Caco-2 (cell line): ENCODE measurements around the gene PPP2R2B. TPM values are rescaled to one million over a fixed set of nuclear protein-coding genes. Genes with fewer than 3 reads are reported as not detected.

Experiments
- BruUV-seq: library from RNA; stranded (reverse); fragments of 400-500 nt; replicated peaks from 2 replicates; lab custom pipeline; 2021; lab: Mats Ljungman, UMichigan
- CTCF ChIA-PET: fragments of 300-600 bp; sonication (Branson Sonifier 250); formaldehyde crosslinking; loops from one replicate; lab custom pipeline; 2022; ENCODE audit warnings: antibody characterized with exemption; lab: Charles Lee
- POLR2A ChIA-PET: fragments of 300-600 bp; sonication (Branson Sonifier 250); formaldehyde crosslinking; loops from one replicate; lab custom pipeline; 2022; ENCODE audit warnings: antibody characterized with exemption; lab: Charles Lee
- DNase-seq, 2 experiments: peaks; one replicate each; pipeline versions ENCODE4 v3.0.0 to v3.0.0-alpha.2; 2020 to 2022
- H3K27me3 ChIP-seq: replicated peaks from 2 replicates; pipeline ENCODE4 v1.6.0; 2011; ENCODE audit warnings: low read length; ENCODE audit not compliant: control insufficient read depth, insufficient read depth
- H3K36me3 ChIP-seq: 2 replicates; pipeline ENCODE4 v1.5.1; 2011; ENCODE audit warnings: low read length; ENCODE audit not compliant: control insufficient read depth, insufficient read depth
- H3K4me1 ChIP-seq: fragments of 250-450 bp; sonication (Bioruptor Pico); 2 replicates; pipeline ENCODE4 v1.5.1; 2020; ENCODE audit warnings: mild to moderate bottlenecking
- H3K4me3 ChIP-seq: 2 replicates; pipeline ENCODE4 v1.5.1; 2011; ENCODE audit warnings: low read depth, mild to moderate bottlenecking, control low read depth, low read length
- H3K9me3 ChIP-seq: fragments of 250-450 bp; sonication (Bioruptor Pico); 2 replicates; pipeline ENCODE4 v1.5.1; 2020; ENCODE audit warnings: mild to moderate bottlenecking, moderate library complexity
- H3K27ac Mint-ChIP-seq: one replicate; pipeline ENCODE4 v1.8.0; 2022; ENCODE audit warnings: mixed read lengths; ENCODE audit not compliant: unreplicated experiment
- H3K27me3 Mint-ChIP-seq: one replicate; pipeline ENCODE4 v1.8.0; 2022; ENCODE audit warnings: mixed read lengths; ENCODE audit not compliant: insufficient read depth, unreplicated experiment
- H3K36me3 Mint-ChIP-seq: one replicate; pipeline ENCODE4 v1.8.0; 2022; ENCODE audit warnings: mild to moderate bottlenecking, mixed read lengths; ENCODE audit not compliant: insufficient read depth, unreplicated experiment
- H3K4me1 Mint-ChIP-seq: one replicate; pipeline ENCODE4 v1.8.0; 2022; ENCODE audit warnings: low read depth, mixed read lengths; ENCODE audit not compliant: unreplicated experiment
- H3K4me3 Mint-ChIP-seq: one replicate; pipeline ENCODE4 v1.8.0; 2022; ENCODE audit warnings: mild to moderate bottlenecking, moderate library complexity, mixed read lengths; ENCODE audit not compliant: unreplicated experiment
- H3K9me3 Mint-ChIP-seq: one replicate; pipeline ENCODE4 v1.8.0; 2022; ENCODE audit warnings: mixed read lengths; ENCODE audit not compliant: unreplicated experiment
- CTCF ChIP-seq, 2 experiments: fragments of 200-600 bp in 1 of 2; IDR thresholded peaks; 1 replicate in 1 of 2; 2 replicates in 1 of 2; pipeline versions ENCODE4 v1.5.1 to v1.8.0; 2011 to 2022; ENCODE audit warnings: antibody characterized with exemption in 1 of 2, control low read depth in 1 of 2, inconsistent platforms in 1 of 2, low read depth in 1 of 2, low read length in 1 of 2, mild to moderate bottlenecking in 1 of 2, moderate library complexity in 1 of 2; ENCODE audit not compliant: insufficient read depth in 1 of 2, severe bottlenecking in 1 of 2, unreplicated experiment in 1 of 2
- intact Hi-C: fragments of 100-400 bp; cut with micrococcal nuclease; formaldehyde crosslinking; loops from one replicate; pipeline ENCODE4 v1.10.0; 2022; ENCODE audit not compliant: unreplicated experiment
- total RNA-seq: library from RNA; stranded (reverse); gene quantifications from 2 replicates; pipeline ENCODE4 v1.2.3, GENCODE V29; 2022

PPP2R2B gene
- total RNA-seq, 1 experiment from 2014 or later, result 9.8 TPM

- CTCF ChIA-PET, result no interaction called here
- no peaks in the 10 kb centered on the region for H3K9me3 ChIP-seq
- DNase-seq, result no peak
- H3K27ac Mint-ChIP-seq, result no peak overlapping the region
- no peak for TF ChIP-seq CTCF (IDR thresholded peaks at IDR 0.05; ENCODE audit: insufficient read depth in 1 of 2, low read depth in 1 of 2, low read length in 1 of 2, severe bottlenecking in 1 of 2, unreplicated experiment in 1 of 2)
- no TSS peak for BruUV-seq
- no peaks in the 10 kb centered on the region for H3K36me3 Mint-ChIP-seq
- no peaks in the 10 kb centered on the region for H3K27me3 ChIP-seq
- no peaks in the 10 kb centered on the region for H3K4me1 ChIP-seq
- no peaks in the 10 kb centered on the region for H3K9me3 Mint-ChIP-seq
- intact Hi-C loops, result no loop called here
- H3K4me3 Mint-ChIP-seq, result no peak overlapping the region
- no peaks in the 10 kb centered on the region for H3K4me1 Mint-ChIP-seq
- H3K27me3 Mint-ChIP-seq, result no peaks in the 10 kb centered on the region
- H3K4me3 ChIP-seq, result no peak overlapping the region
- POLR2A ChIA-PET, result no interaction called here
- H3K36me3 ChIP-seq, result no peaks in the 10 kb centered on the region
These were observed 232.1 kb downstream of the PPP2R2B start for GRCh38 chr5:146646441-146646840.

- Mint-ChIP-seq H3K36me3 (no peaks in the 10 kb centered on the region), H3K9me3 (no peaks in the 10 kb centered on the region), H3K27ac (no peak overlapping the region), H3K27me3 (no peaks in the 10 kb centered on the region), H3K4me1 (no peaks in the 10 kb centered on the region), H3K4me3 (no peak overlapping the region)
- no TSS peak for BruUV-seq
- ChIA-PET POLR2A (no interaction called here), CTCF (interaction anchor here (0.7 kb wide), 1 partner anchor 23 kb away, joined by 9 read pairs; no protein-coding TSS in a partner anchor)
- intact Hi-C loops, result no loop called here
- Histone ChIP-seq H3K4me3 (no peak overlapping the region), H3K9me3 (no peaks in the 10 kb centered on the region), H3K4me1 (no peaks in the 10 kb centered on the region), H3K36me3 (no peaks in the 10 kb centered on the region), H3K27me3 (no peaks in the 10 kb centered on the region)
- no peak for TF ChIP-seq CTCF (IDR thresholded peaks at IDR 0.05; ENCODE audit: insufficient read depth in 1 of 2, low read depth in 1 of 2, low read length in 1 of 2, severe bottlenecking in 1 of 2, unreplicated experiment in 1 of 2)
- DNase-seq, result peak in 1 of 2 experiments; percentile 17
These were observed 233.2 kb downstream of the PPP2R2B start for GRCh38 chr5:146645342-146645741.

GRCh38 chr5:146644831-146645230 is 233.7 kb downstream of the PPP2R2B start:
- POLR2A ChIA-PET, result no interaction called here
- Mint-ChIP-seq H3K4me1 (no peaks in the 10 kb centered on the region), H3K27me3 (no peaks in the 10 kb centered on the region), H3K9me3 (no peaks in the 10 kb centered on the region), H3K27ac (no peak overlapping the region), H3K36me3 (no peaks in the 10 kb centered on the region), H3K4me3 (no peak overlapping the region)
- intact Hi-C loops, result no loop called here
- DNase-seq, result no peak
- no peak for TF ChIP-seq CTCF (IDR thresholded peaks at IDR 0.05; ENCODE audit: insufficient read depth in 1 of 2, low read depth in 1 of 2, low read length in 1 of 2, severe bottlenecking in 1 of 2, unreplicated experiment in 1 of 2)
- Histone ChIP-seq H3K36me3 (no peaks in the 10 kb centered on the region), H3K9me3 (no peaks in the 10 kb centered on the region), H3K4me3 (no peak overlapping the region), H3K27me3 (no peaks in the 10 kb centered on the region), H3K4me1 (no peaks in the 10 kb centered on the region)
- BruUV-seq, result no TSS peak
- CTCF ChIA-PET, result interaction anchor here (0.7 kb wide), 1 partner anchor 22 kb away, joined by 9 read pairs; no protein-coding TSS in a partner anchor
